Measurements from ENCODE around the gene GALNTL6. TPM values are rescaled to one million over a fixed set of nuclear protein-coding genes. Genes with fewer than 3 reads are reported as not detected.

The GALNTL6 gene
- total and polyA plus RNA-seq, 2 experiments from 2014 or later: 0.38 to 0.40 TPM

- Histone ChIP-seq H3K4me3 (no peak overlapping the region), H3K27me3 (ENCODE audit: insufficient read depth) (no peaks in the 10 kb centered on the region), H3K4me2 (no peak overlapping the region), H3F3A (replicated peaks; ENCODE audit: low read depth) (no peaks in the 10 kb centered on the region), H3K79me2 (replicated peaks; ENCODE audit: insufficient read depth) (no peaks in the 10 kb centered on the region), H3K4me1 (ENCODE audit: insufficient read depth) (no peaks in the 10 kb centered on the region), H4K20me1 (replicated peaks; ENCODE audit: insufficient read depth) (no peaks in the 10 kb centered on the region), H3K36me3 (ENCODE audit: insufficient read depth) (no peaks in the 10 kb centered on the region), H2AFZ (no peak overlapping the region), H3K9me2 (ENCODE audit: insufficient read depth) (no peaks in the 10 kb centered on the region; the same call in 1 of the 2 replicates), H3K27ac (ENCODE audit: low read depth) (no peak overlapping the region)
- 0 out of 3 replicates have a peak, but pooled peaks cover under 1% of the 10 kb centered on the region for H3K9me3 Mint-ChIP-seq
- no peak overlapping the region for H3K27ac Mint-ChIP-seq
- H3K27me3 Mint-ChIP-seq (ENCODE audit: insufficient read depth, low read depth, poor library complexity): peaks cover 2% of the 10 kb centered on the region
- peaks cover 8% of the 10 kb centered on the region for H3K4me1 Mint-ChIP-seq
- TF ChIP-seq ETS1 (IDR thresholded peaks at IDR 0.05) (no peak), JUNB (IDR thresholded peaks at IDR 0.05; ENCODE audit: unreplicated experiment) (no peak), EZH2phosphoT487 (IDR thresholded peaks at IDR 0.05; ENCODE audit: unreplicated experiment) (no peak), NANOG (IDR thresholded peaks at IDR 0.05; ENCODE audit: borderline replicate concordance) (no peak), STAT1 (IDR thresholded peaks at IDR 0.05; ENCODE audit: unreplicated experiment) (no peak), CREB1 (CRISPR knock-in tag; IDR thresholded peaks at IDR 0.05; ENCODE audit: low read depth) (no peak), CTCF (conservative IDR thresholded peaks at IDR 0.05; ENCODE audit: low read depth in 2 of 2) (no peak), EZH2 (IDR thresholded peaks at IDR 0.05; ENCODE audit: low read depth, unreplicated experiment) (no peak), ZNF331 (CRISPR knock-in tag; IDR thresholded peaks at IDR 0.05; ENCODE audit: low read depth) (no peak), POLR2AphosphoS5 (IDR thresholded peaks at IDR 0.05; ENCODE audit: low read depth) (no peak), ZNF462 (CRISPR knock-in tag; IDR thresholded peaks at IDR 0.05) (no peak), REST (IDR thresholded peaks at IDR 0.05; ENCODE audit: unreplicated experiment) (no peak), ZNF114 (CRISPR knock-in tag; IDR thresholded peaks at IDR 0.05) (no peak)
- DNase-seq (ENCODE audit: low spot score): no peak
- H3K36me3 Mint-ChIP-seq (ENCODE audit: low read depth): no peaks in the 10 kb centered on the region
- ATAC-seq: no peak
- no peak overlapping the region for H3K4me3 Mint-ChIP-seq
Measured at GRCh38 chr4:172573899-172574298, 760.7 kb downstream of the GALNTL6 start.
